GM12878 (cell line): ENCODE results near the gene SNX17. TPM values are rescaled to one million over a fixed set of nuclear protein-coding genes. Genes with fewer than 3 reads are reported as not detected.

Experiments
- BCL11A ChIP-seq: IDR thresholded peaks from 2 replicates; pipeline ENCODE4 v1.6.1; 2011; ENCODE audit warnings: low read depth, low read length
- E2F8 ChIP-seq: fragments of 450-650 bp; IDR thresholded peaks from 2 replicates; pipeline ENCODE4 v1.6.1; 2018; ENCODE audit warnings: mild to moderate bottlenecking, low read depth, moderate library complexity; ENCODE audit not compliant: partially characterized antibody
- ETV6 ChIP-seq, 2 experiments: fragments of 450-650 bp in 1 of 2; IDR thresholded peaks in 1 of 2; conservative IDR thresholded peaks in 1 of 2; 2 replicates each; pipeline ENCODE4 v1.6.1; 2014; ENCODE audit warnings: antibody characterized with exemption in 1 of 2, borderline replicate concordance in 1 of 2, low read depth in 1 of 2, mild to moderate bottlenecking in 1 of 2, moderate library complexity in 1 of 2
- IKZF2 ChIP-seq, 2 experiments: fragments of 450-650 bp; IDR thresholded peaks; 2 replicates each; pipeline ENCODE4 v1.6.1; 2017; ENCODE audit warnings: mild to moderate bottlenecking in 2 of 2, moderate library complexity in 2 of 2
- IRF3 ChIP-seq: fragments of 450-650 bp; IDR thresholded peaks from 2 replicates; pipeline ENCODE4 v1.6.1; 2014; ENCODE audit warnings: mild to moderate bottlenecking
- IRF5 ChIP-seq: fragments of 450-650 bp; IDR thresholded peaks from 2 replicates; pipeline ENCODE4 v1.6.1; 2017; ENCODE audit warnings: borderline replicate concordance
- MXI1 ChIP-seq: fragments of 150-350 bp; IDR thresholded peaks from 2 replicates; pipeline ENCODE4 v1.6.1; 2011; ENCODE audit warnings: low read depth, mild to moderate bottlenecking, inconsistent platforms, low read length, improper control_type of control experiment
- NFYA ChIP-seq: IDR thresholded peaks from 2 replicates; pipeline ENCODE4 v1.6.1; 2011; ENCODE audit warnings: low read depth, mild to moderate bottlenecking, low read length, improper control_type of control experiment, borderline replicate concordance
- PAX5 ChIP-seq: IDR thresholded peaks from 2 replicates; pipeline ENCODE4 v1.6.1; 2011; ENCODE audit warnings: low read depth, low read length, borderline replicate concordance
- POLR2A ChIP-seq: IDR thresholded peaks from 2 replicates; pipeline ENCODE4 v1.6.1; 2011; ENCODE audit warnings: low read depth, mild to moderate bottlenecking, low read length
- POU2F2 ChIP-seq: IDR thresholded peaks from 3 replicates; pipeline ENCODE4 v1.6.1; 2011; ENCODE audit warnings: low read depth, mild to moderate bottlenecking, low read length, borderline replicate concordance
- RBBP5 ChIP-seq: fragments of 200-600 bp; sonication (generic); conservative IDR thresholded peaks from 2 replicates; pipeline ENCODE4 v1.6.1; 2016
- SIX5 ChIP-seq: IDR thresholded peaks from 2 replicates; pipeline ENCODE4 v1.6.1; 2011; ENCODE audit warnings: mild to moderate bottlenecking, low read depth, low read length, moderate library complexity; ENCODE audit not compliant: severe bottlenecking
- SMARCA5 ChIP-seq: fragments of 450-650 bp; IDR thresholded peaks from 2 replicates; pipeline ENCODE4 v1.6.1; 2017; ENCODE audit warnings: mild to moderate bottlenecking
- STAT1 ChIP-seq: fragments of 450-650 bp; conservative IDR thresholded peaks from 2 replicates; pipeline ENCODE4 v1.6.1; 2014; ENCODE audit warnings: antibody characterized with exemption, mild to moderate bottlenecking
- STAT3 ChIP-seq: IDR thresholded peaks from 2 replicates; pipeline ENCODE4 v1.6.1; 2011; ENCODE audit warnings: low read depth, low read length, improper control_type of control experiment
- WRNIP1 ChIP-seq: IDR thresholded peaks from 2 replicates; pipeline ENCODE4 v1.6.1; 2011; ENCODE audit warnings: low read depth, low read length, improper control_type of control experiment, borderline replicate concordance
- YY1 ChIP-seq: IDR thresholded peaks from 2 replicates; pipeline ENCODE4 v1.6.1; 2011; ENCODE audit warnings: low read depth, mild to moderate bottlenecking, low read length
- ZBTB40 ChIP-seq: fragments of 450-650 bp; IDR thresholded peaks from 2 replicates; pipeline ENCODE4 v1.6.1; 2016; ENCODE audit warnings: mild to moderate bottlenecking, moderate library complexity, borderline replicate concordance
- ZNF384 ChIP-seq: IDR thresholded peaks from 2 replicates; pipeline ENCODE4 v1.6.1; 2012; ENCODE audit warnings: low read depth, mild to moderate bottlenecking, low read length, improper control_type of control experiment, borderline replicate concordance
- polyA plus RNA-seq, 11 experiments: library from polyadenylated mRNA; depleted of rRNA in 4 of 11; unstranded in 6 of 11; stranded (reverse) in 5 of 11; fragments of >200 nt; fragmentation: Nextera tagmentation in 4 of 11; fragmentation: Illumina TruSeq in 1 of 11; extraction: Ambion mirVana in 4 of 11; extraction: Trizol in 1 of 11; gene quantifications; 1 replicate in 1 of 11; 2 replicates in 10 of 11; pipeline versions ENCODE4 v1.2.1 to v1.2.3, GENCODE V29; 2011 to 2016; ENCODE audit warnings: inconsistent platforms in 2 of 11, missing spikeins in 2 of 11, low read depth in 1 of 11
- total RNA-seq, 4 experiments: library from RNA; depleted of rRNA in 3 of 4; stranded (reverse); fragments of >200 nt in 3 of 4; fragmentation: Illumina TruSeq in 1 of 4; extraction: Trizol in 1 of 4; gene quantifications; 2 replicates each; pipeline versions ENCODE4 v1.2.1 to v1.2.3, GENCODE V29; 2013 to 2021

The SNX17 gene
- total and polyA plus RNA-seq, 10 of the 15 experiments (the other 5 are each of a cell fraction or from before 2014, with no cell fraction given) = 6.5 to 116 (median 84.4) TPM

- 0 out of 2 replicates have a peak, but pooled peaks have one; percentile 13 for TF ChIP-seq SMARCA5
- TF ChIP-seq ZBTB40 = no peak
- TF ChIP-seq IRF5 = no peak
- no peak for TF ChIP-seq IRF3
- no peak for TF ChIP-seq STAT1
- TF ChIP-seq STAT3 = no peak
- no peak for TF ChIP-seq ETV6 (conservative IDR thresholded peaks at IDR 0.05 in 1 of 2, IDR thresholded peaks at IDR 0.05 in 1 of 2; ENCODE audit: borderline replicate concordance in 1 of 2, low read depth in 1 of 2)
- no peak for TF ChIP-seq SIX5
- no peak; the same call in 1 of the 2 replicates for TF ChIP-seq MXI1
- TF ChIP-seq WRNIP1 = no peak
- TF ChIP-seq POLR2A = 0 out of 2 replicates have a peak, but pooled peaks have one; percentile 29
- TF ChIP-seq PAX5 = 0 out of 2 replicates have a peak, but pooled peaks have one; percentile 8
- TF ChIP-seq RBBP5 = no peak
- no peak for TF ChIP-seq BCL11A
- no peak for TF ChIP-seq ZNF384
- TF ChIP-seq NFYA = no peak
- TF ChIP-seq YY1 = no peak
- no peak for TF ChIP-seq POU2F2
- no peak for TF ChIP-seq E2F8
- TF ChIP-seq IKZF2 (IDR thresholded peaks at IDR 0.05) = peak in 1 of 2 experiments; percentile 25; a peak in 1 of 4 replicates
Observed at GRCh38 chr2:27322301-27322765, 48.1 kb upstream of the SNX17 start (continued).
